Activated CD8-positive, alpha-beta memory T cell treated with anti-CD3 and anti-CD28 coated beads for 4 hours (primary cell): Measurements from ENCODE around the gene KRT3.
"Not testable (repeated sequence)": the region's sequence is repeated elsewhere in the genome, so short reads cannot be mapped to it uniquely, and the experiment has no call there.

Experiments used
- DNase-seq, 2 donors: peaks; one replicate each; pipeline ENCODE4 v3.0.0-alpha.2; 2020; ENCODE audit warnings: low read depth in 2 of 2

Gene KRT3

DNA sequence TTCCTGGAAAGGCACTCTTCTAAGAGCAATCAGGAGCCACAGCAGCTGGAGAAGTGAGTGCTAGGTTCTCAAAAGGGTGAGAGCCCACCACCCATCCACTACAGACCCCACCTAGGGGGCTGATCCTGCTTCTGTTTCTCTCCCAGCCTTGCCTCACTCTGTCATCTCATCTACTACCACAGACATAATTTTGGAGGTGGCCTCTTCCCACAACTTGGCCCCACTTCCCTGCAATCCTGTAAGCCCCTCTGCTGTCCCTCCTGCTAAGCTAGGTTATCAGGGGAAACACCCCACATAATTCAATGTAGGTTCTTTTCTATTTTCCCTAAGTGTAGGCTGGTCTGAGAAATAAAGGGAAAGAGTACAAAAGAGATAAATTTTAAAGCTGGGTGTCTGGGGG is 35.3 kb downstream of the KRT3 start:
- no peak for DNase-seq

DNA sequence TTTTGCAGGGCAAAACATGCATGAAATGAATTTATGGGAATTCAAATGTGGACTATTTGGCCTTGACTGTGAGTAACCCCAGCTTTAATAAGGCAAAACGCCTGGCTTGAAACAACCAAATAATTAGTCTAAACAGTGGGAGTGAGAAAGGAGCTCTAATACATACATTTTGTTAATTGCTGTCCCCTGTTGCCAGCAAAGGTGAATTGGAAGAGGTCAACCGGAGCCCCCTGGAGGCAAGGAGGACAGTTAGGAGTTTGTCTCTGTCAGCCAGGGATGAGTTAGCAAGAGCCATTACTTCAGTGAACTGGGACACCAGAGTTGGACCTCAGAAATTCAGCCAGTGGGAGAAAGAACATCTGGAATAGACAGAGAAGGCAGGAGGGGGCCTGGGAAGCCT is 36.2 kb downstream of the KRT3 start:
- no peak for DNase-seq

DNA sequence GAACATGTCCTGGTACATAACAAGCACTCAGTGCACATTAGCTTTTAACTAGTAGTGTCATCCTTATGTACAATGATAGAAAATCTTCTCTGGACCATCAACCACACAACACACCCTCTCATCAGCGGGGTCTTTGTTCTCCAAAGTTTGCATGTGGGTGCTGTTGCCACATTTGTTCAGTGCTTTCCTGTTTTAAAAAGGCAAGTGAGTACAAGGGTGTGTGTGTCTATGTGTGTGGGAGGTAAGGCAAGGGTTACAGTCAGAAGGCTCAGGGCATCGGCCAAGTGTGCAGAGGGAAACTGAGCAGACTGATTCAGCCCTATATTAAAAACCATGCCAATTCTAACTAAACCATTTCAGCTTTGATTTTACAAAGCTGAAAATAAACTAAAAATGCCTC is 36.7 kb downstream of the KRT3 start:
- no peak for DNase-seq

DNA sequence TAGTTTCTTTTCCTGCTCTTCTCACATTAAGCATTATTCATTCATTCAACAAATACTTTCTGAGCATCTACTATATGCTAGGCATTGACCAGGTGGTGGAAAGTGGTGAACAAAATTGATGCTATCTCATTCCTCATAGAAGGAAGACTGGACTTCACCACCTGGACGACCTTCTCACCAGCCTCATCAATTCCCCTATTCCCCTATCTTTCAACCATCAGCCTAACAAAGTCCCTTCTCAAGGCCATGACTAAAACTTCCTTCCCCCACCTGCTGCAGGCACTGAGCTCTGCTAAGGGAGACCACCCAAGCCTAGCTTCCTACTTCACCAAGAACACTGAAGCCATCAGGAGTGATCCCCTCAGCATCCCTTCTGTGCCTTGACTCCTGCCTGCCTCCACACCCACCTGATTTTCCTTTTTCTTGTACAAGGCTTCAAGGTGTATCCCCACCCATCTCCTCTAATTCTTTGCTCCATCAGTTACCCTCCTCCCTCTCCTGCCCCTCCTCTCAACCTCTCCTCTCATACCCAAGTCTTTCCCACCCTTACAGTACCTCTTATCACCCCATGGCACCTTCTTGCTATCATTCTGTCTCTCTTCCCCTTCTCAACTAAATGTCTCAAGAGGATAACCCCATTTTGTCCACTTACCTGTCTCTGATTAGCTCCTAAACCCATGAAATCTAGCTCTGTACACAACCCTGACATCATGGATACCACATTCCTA is 38.3 kb downstream of the KRT3 start:
- no peak for DNase-seq

DNA sequence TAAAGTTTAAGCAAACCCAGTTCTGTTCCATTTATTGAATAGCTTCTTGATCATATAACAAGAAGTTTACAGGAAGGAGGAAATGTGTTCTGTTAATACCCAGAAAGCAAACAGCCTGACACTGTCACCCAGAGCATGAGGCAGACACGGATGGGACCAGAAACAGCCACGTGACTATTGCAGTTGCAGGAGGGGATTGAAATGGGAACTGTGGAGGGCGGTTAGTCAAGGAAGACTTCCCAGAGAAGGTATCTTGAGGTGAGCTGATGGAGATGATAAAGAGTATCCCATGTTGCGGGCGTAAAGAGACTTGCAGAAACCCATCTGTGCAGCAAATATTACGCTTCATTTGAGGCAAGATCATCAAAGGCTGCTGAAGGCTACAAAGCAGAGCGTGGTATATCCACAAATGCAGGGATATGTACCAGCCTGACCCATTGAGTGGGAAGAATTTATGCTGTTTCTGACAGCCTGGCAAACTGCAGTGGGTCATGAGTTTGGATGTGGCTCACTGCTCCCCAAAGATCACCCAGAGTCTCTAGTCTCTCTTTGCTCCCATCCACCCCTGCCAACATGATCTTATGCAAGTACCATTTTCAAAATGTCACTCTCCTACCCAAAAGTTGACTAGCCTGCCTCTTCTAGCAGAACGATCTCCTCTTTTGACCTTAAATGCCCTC is 39.5 kb downstream of the KRT3 start:
- DNase-seq: no peak

DNA sequence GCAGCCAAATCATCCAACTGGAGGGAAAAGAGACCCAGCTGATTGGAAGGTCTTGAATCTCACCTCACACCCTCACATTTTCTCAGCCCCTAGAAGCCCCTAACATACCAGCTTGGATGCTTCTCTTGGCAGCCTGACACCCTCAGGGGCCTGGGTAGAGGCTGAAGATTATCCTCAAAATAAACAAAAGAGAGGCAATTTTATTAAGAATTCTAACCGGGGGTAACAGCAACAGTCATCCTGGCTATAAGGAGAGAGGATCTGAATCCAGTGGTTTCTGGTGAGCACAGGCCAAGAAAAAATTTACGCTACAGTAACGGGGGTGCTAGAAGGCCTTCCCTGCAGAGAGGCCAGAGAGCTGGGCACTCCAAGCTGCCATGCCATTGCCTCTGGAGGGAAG is 40.4 kb downstream of the KRT3 start:
- DNase-seq: no peak

DNA sequence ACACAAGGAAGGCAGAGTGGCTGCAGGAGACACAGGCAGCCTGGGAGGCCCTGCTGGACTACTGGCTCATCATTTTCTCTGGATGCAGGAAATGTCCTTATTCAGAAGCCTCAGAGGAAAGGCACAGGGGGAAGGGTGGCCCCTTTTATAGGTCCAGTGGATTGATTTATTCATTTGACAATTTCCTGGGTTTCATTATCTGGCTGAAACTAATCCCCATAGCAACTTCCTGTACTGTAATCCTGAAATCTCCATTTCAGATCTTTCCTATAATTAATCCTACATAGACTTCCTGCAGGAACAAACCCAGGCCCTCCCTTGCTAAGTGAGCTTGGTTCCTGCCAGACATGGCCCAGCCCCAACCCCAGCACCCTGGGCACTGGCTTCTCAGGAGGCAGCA is 41.8 kb downstream of the KRT3 start:
- no peak for DNase-seq

DNA sequence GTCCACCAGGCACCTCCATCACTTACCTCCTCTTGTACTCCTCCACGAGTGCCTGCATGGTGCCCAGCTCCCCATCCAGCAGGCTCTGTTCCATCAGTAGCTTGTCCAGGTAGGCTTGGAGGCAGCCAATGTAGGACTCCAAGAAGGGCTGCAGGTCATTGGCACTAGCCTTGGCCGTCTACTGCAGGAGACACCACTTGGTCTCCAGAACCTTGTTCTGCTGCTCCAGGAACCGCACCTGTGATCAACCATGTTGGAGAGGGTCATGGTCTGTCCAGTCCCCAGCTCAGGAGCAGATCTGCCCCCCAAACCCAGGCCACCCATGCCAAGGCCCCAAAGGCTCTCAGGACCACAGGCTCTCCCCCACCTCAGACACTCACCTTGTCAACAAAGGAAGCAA is 42.6 kb downstream of the KRT3 start:
- DNase-seq: no peak

DNA sequence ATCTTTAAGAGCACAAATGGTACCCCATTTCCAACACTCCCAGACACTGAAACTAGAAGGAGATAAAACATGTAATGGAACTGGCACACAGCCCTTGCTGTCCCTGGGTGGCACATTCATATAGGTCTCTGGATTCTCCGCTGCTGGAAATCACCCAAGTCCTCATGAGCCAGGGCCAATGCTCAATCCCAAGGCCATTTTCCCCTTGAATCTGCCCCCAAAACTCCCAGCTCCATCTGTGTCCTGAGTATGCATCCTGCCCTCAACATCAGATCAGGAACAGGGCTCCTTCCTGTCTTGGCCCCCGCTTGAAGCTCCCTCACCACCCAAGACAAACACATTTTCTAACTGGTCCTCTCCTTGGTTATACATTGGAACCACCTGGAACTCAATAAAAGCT is 43.4 kb downstream of the KRT3 start:
- no peak for DNase-seq

DNA sequence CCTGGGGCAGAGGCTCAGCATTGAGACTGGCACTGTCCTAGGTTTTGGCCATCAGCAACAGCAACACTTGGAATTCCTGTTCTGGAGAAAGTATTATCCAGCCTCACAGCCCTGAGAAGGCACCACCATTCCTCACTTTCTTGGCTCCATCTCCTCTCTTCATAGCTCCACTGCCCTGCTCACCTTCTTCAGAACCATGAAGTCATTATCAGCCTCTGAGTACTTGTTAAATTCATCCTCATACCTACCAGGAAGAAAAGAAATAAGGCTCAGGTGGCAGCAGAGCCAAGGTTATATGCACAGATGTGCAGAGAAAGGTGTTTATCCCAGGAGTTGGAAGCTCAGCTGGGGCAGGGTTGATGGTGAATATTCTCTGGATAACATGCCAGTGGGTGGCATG is 44.1 kb downstream of the KRT3 start:
- DNase-seq: no peak

DNA sequence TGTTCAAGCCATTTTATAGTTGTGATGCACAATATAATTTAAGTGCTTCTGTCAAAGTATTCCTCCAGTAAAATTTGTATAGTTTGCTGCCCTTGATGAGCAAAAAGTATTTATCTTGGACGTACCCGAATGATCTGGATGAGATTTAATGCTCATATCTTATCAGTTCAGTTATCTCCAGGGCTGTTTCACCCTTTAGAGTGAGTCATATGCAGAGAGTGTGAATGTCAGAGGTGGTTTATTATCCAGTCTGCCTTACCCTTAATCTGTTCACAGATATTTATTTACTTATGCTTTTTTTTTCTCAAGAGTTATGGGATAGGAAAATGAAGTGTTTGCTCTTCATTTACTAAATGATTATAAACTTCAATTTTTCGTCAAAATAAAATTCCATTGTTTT is 45.4 kb downstream of the KRT3 start:
- DNase-seq: not testable (repeated sequence)

DNA sequence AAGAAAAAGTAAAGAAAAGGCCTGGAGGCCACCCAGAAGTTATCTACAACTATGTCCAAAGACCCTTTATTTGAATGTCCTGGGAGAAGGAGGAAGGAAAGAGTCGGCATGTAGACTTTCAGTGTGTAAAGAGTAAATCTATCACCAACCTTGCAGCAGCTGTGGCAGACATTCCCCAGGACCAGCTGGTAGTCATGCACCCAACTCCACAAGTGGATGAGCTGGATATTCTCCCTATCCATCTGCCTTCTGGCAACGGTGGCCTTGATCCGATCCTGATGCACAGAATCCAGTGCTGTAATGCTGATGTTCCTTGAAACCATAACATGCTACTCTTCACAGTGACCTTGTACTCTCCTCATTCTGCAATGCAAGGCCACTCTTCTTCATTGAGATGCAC is 46.1 kb downstream of the KRT3 start:
- DNase-seq: no peak

DNA sequence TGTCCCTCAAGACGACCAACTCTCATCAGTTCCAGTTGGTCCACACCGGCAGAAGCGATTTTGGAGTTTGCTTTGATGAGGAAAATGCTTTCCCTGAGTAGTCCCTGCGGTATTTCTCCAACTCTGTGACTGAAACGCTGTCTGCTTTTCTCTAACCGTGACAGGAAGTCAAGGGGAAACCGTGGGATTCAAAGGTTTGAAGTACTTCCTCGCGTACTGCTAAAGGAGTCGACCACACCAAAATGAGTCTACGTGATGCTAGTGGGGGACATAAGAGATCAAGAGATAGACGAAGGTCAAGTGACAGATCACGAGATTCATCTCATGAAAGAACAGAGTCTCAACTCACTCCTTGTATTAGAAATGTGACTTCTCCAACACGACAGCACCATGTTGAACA is 47.3 kb downstream of the KRT3 start:
- DNase-seq: no peak

DNA sequence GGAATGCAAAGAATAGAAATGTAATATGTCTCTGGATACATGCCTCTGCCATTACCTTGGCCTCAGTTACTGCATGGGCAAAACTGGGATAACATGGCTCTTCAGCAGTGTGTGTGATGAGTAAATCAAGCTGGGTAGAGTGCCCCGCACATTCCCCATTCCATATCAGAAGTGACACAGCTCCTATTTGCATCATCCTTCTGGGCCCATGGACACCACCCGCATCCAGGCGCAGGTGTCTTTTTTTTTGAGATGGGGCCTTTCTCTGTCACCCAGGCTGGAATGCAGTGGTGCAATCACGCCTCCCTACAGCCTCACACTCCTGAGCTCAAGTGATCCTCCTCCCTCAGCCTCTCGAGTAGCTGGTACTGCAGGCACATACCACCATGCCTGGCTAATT is 50.4 kb downstream of the KRT3 start:
- DNase-seq: no peak

DNA sequence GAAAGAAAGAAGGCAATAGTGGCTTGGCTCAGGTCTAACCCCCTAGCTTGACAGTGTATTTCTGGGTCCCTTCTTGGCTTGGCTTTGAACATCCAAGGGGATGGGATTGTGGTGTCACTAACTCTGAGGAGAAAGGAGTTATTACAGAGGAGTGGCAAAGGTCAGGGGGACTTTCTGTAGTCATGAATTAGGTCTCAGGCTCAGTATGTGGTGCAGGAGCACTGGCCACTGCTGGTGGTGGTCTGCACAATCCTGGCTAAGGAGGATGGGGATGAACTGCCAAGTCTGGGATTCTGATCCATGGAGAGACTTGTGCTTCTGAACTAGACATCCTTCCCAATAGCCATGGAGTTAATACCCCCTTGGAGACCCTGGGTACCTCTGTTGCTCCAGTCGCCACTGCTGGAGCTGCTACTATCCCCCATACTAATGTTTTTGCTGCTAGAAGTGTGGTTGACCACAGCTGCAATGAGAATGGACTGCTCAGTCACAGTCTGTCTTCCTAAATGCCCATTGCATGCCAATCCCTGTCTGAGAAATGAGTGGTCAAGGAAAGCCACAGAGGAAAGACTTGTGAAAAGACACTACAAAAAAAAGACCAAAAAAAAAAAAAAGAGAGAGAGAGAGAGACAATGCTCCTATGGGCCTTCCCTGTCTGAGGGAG is 51.3 kb downstream of the KRT3 start:
- no peak for DNase-seq

DNA sequence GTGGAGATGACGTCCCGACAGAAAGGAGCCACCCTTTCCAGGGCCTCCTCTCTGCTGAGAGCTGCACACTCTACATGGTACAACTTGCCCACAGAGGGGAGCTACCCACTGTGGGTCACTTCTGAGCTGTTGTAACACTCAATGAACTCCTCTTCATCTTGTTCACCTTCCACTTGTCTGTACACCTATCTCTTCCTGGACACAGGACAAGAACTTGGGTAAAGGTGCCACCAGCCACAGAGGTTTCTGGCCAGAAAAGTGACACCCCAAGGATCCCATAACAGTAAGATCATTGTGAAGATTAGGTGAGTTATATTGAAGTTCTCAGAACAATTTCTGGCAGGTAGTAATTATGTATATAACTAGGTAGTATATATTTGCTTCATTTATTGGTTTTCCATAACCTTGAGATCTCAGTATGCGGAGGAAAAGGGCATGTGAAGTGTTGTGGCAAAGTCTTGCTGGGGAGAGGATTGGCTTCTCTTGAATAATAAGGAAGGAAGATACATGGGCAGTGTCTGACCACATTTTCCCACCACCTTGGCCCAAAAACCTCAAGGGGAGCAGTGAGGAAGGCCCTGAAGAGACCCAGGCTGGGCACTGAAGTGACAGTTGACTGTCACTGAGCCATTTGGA is 53.0 kb downstream of the KRT3 start:
- no peak for DNase-seq

DNA sequence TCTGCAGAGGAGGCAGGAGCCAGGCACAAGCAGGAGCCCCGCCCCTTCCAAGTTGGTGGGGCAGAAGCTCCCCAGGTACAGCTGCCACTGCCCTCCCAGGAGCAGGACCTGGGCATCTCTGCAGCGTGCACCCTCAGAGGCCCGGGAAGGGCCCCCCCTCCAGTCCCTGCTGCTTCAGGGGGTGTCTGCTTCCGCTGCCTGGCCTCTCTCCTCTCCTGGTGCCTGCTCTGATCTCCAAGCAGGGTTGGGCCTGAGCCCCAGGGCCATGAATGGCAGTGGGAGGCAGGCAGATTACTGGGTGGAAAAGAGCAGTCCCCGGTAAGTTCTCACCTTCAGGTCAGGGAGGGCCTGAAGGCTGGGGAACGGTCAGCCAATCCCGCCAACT is 53.7 kb downstream of the KRT3 start:
- DNase-seq: no peak

DNA sequence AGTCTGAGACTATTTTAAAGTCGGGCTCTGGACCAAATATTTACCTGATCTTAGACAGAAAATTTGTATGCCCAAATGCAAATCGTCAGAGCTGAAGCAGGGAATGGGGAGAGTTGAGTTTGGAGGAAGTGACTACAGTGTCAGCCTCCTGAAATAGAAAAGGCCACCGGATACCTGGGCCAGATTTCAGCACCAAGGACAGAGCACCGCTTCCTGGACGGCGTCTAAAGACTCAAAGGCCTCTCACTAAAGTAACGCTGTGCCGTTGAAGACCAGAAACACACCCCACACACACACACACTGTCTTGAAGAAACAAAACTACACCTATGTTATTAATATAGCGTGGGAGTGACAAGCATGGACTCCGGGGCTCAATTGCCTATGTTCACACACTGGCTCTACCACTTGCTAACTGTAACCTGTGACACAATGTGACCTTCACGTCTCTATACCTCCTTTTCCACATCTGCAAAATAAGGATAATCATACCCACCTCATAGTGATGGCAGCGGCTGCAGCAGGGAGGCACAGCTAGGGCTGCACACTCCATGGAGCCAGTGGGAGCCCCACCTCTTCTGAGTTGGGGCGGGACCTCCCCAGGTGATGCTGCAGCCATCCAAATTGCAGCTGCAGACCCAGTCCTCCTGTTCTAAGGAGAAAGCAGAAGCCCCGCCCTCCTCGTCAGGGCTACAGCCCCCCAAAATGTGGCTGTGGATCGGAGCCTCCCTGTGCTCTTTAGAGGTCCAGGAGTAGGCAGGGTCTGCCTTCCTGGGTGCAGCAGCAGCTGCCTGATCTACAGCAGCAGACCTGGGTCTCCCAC is 54.3 kb downstream of the KRT3 start:
- peak; percentile 20 to 38 for DNase-seq

DNA sequence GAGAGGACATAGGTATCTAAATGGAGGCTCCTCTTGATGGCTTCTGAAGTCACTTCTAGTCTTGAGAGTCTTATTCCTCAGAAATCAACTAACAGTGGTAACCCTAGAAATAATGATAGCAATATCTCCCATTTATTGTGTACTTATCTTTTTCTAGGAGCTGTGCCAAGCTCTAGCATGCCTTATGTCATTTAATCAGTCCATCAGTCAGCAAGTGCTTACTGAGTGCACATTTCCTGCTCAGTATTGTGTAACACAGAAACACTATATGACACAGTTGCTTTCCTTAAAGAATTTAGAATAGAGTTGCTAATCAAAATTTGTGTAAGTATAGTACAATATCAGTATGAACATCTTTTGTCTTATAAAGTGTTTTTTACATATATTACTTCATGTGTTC is 55.3 kb downstream of the KRT3 start:
- no peak for DNase-seq

DNA sequence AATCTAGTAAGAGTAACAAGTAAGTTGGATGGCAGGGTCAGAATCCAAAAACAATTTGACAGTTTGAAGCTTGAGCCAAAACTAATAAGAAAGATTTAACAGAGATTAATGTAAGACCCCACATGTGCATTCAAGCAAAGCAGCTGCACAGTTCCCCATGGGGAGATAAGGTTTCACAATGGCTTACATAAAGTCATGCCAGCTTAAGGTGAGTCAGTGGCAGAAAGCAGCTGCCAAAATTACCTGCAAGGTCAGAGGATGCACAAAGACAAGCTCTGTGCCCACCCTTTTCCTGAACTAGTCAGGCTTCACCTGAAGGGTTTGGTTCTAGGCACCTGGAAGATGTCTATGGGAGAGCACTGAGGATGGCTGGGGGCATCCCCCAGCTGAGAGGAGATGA is 56.0 kb downstream of the KRT3 start:
- no peak for DNase-seq
